Prostate gland (tissue), 2 donors: Measurements from ENCODE around the gene SLC25A34. TPM values are rescaled to one million over a fixed set of nuclear protein-coding genes. Genes with fewer than 3 reads are reported as not detected.

Experiments used
- DNase-seq: peaks from one replicate; pipeline ENCODE4 v3.0.0-alpha.2; 2019; ENCODE audit warnings: low spot score
- H3K27ac ChIP-seq, 2 donors: fragments of 200-600 bp; sonication (generic); 2 replicates each; pipeline ENCODE4 v1.5.1; 2017 to 2019
- H3K27me3 ChIP-seq: fragments of 200-600 bp; sonication (generic); replicated peaks from 2 replicates; pipeline ENCODE4 v1.5.1; 2019; ENCODE audit not compliant: insufficient read depth
- H3K36me3 ChIP-seq, 2 donors: fragments of 200-600 bp; sonication (generic); 1 replicate in 1 of 2; 2 replicates in 1 of 2; pipeline versions ENCODE4 v1.5.1 to v1.8.1; 2017 to 2019
- H3K4me1 ChIP-seq: fragments of 200-600 bp; sonication (generic); replicated peaks from 2 replicates; pipeline ENCODE4 v1.5.1; 2019
- H3K4me3 ChIP-seq, 2 donors: fragments of 200-600 bp; sonication (generic); 2 replicates each; pipeline ENCODE4 v1.5.1; 2017 to 2019
- H3K9me3 ChIP-seq: fragments of 200-600 bp; sonication (generic); 2 replicates; pipeline ENCODE4 v1.5.1; 2017
- CTCF ChIP-seq, 4 experiments: fragments of 200-600 bp in 2 of 4; fragments of 450-650 bp in 2 of 4; sonication (generic) in 2 of 4; IDR thresholded peaks; 1 replicate in 3 of 4; 2 replicates in 1 of 4; pipeline ENCODE4 v1.5.1; 2016 to 2019; ENCODE audit warnings: antibody characterized with exemption in 4 of 4, mild to moderate bottlenecking in 2 of 4, moderate library complexity in 2 of 4
- POLR2A ChIP-seq: fragments of 450-650 bp; IDR thresholded peaks from one replicate; pipeline ENCODE4 v1.6.1; 2016; ENCODE audit warnings: antibody characterized with exemption, mild to moderate bottlenecking
- POLR2AphosphoS5 ChIP-seq: sonication (generic); formaldehyde crosslinking; IDR thresholded peaks from one replicate; pipeline ENCODE4 v1.6.1; 2017; ENCODE audit warnings: antibody characterized with exemption
- WGBS: methylation state at CpG from one replicate; pipeline ENCODE4 v1.1.5; 2018; 5-methylcytosine and 5-hydroxymethylcytosine counted together
- intact Hi-C: fragments of 100-400 bp; cut with DNase I; formaldehyde crosslinking; loops from one replicate; pipeline ENCODE4 v1.14.2; 2022
- total RNA-seq, 2 donors: library from RNA; depleted of rRNA; stranded (reverse); fragments of >200 nt; gene quantifications; one replicate each; pipeline ENCODE4 v1.1.0, GENCODE V29; 2016

SLC25A34 gene
- total RNA-seq, 2 donors from 2014 or later: 1.1 to 1.4 TPM

GRCh38 chr1:15767941-15768340, 31.9 kb downstream of the SLC25A34 start:
- no peaks in the 10 kb centered on the region for H3K9me3 ChIP-seq
- H3K36me3 ChIP-seq: peaks cover 0 to 9% of the 10 kb centered on the region in 2 donors
- intact Hi-C loops: no loop called here
- DNase-seq: peak; percentile 43
- no peak for TF ChIP-seq POLR2A
- peak; percentile 79 for TF ChIP-seq POLR2AphosphoS5
- no peak overlapping the region for H3K4me3 ChIP-seq
- no peaks in the 10 kb centered on the region for H3K27me3 ChIP-seq
- WGBS: 64% methylated on average over 5 of the region's 5 CpGs
- peak overlapping the region; percentile 9 to 21 for H3K27ac ChIP-seq
- peaks cover 5% of the 10 kb centered on the region for H3K4me1 ChIP-seq

- peaks cover 0 to 9% of the 10 kb centered on the region in 2 donors for H3K36me3 ChIP-seq
- intact Hi-C loops: no loop called here
- no peaks in the 10 kb centered on the region for H3K9me3 ChIP-seq
- H3K27me3 ChIP-seq: no peaks in the 10 kb centered on the region
- no peak for DNase-seq
- H3K4me1 ChIP-seq: peaks cover 5% of the 10 kb centered on the region
- H3K27ac ChIP-seq: peak overlapping the region; percentile 9 to 21
- no peak overlapping the region for H3K4me3 ChIP-seq
- 93% methylated on average over 7 of the region's 7 CpGs for WGBS
- no peak for TF ChIP-seq CTCF (IDR thresholded peaks at IDR 0.05)
- no peak for TF ChIP-seq POLR2A
- no peak for TF ChIP-seq POLR2AphosphoS5
Observed at GRCh38 chr1:15768388-15768787, 32.3 kb downstream of the SLC25A34 start.

- intact Hi-C loops: no loop called here
- Histone ChIP-seq H3K36me3 (peaks cover 0 to 9% of the 10 kb centered on the region in 2 donors), H3K27ac (no peak overlapping the region), H3K4me1 (peaks cover 5% of the 10 kb centered on the region), H3K9me3 (no peaks in the 10 kb centered on the region), H3K4me3 (no peak overlapping the region), H3K27me3 (no peaks in the 10 kb centered on the region)
- no peak for TF ChIP-seq CTCF (IDR thresholded peaks at IDR 0.05)
- TF ChIP-seq POLR2A: no peak
- TF ChIP-seq POLR2AphosphoS5: no peak
- DNase-seq: no peak
- 90% methylated on average over 14 of the region's 14 CpGs for WGBS
Observed at GRCh38 chr1:15770313-15770962, 34.4 kb downstream of the SLC25A34 start.

GRCh38 chr1:15771836-15772515, 35.9 kb downstream of the SLC25A34 start:
- Histone ChIP-seq H3K27me3 (no peaks in the 10 kb centered on the region), H3K9me3 (no peaks in the 10 kb centered on the region), H3K36me3 (peaks cover 0 to 9% of the 10 kb centered on the region in 2 donors), H3K27ac (no peak overlapping the region), H3K4me1 (peaks cover 5% of the 10 kb centered on the region), H3K4me3 (no peak overlapping the region)
- intact Hi-C loops: no loop called here
- WGBS: 80% methylated on average over 6 of the region's 6 CpGs
- no peak for DNase-seq
- TF ChIP-seq POLR2A (no peak), CTCF (IDR thresholded peaks at IDR 0.05) (no peak), POLR2AphosphoS5 (no peak)

GRCh38 chr1:15775706-15776105, 39.6 kb downstream of the SLC25A34 start:
- no peak for DNase-seq

More at GRCh38 chr1:15775706-15776105, 39.6 kb downstream of the SLC25A34 start:
- Histone ChIP-seq H3K4me1 (no peaks in the 10 kb centered on the region), H3K27ac (no peak overlapping the region), H3K9me3 (no peaks in the 10 kb centered on the region), H3K36me3 (no peaks in the 10 kb centered on the region), H3K4me3 (no peak overlapping the region), H3K27me3 (no peaks in the 10 kb centered on the region)
- intact Hi-C loops: no loop called here
- TF ChIP-seq CTCF (IDR thresholded peaks at IDR 0.05): no peak
- no peak for TF ChIP-seq POLR2A
- TF ChIP-seq POLR2AphosphoS5: no peak
- 88% methylated on average over 2 of the region's 2 CpGs for WGBS
